Stimulated activated CD8-positive, alpha-beta memory T cell treated with anti-CD3 and anti-CD28 coated beads, Interleukin-12 subunit alpha, Interleukin-12 subunit beta, amount 100 ng/mL, for 24 hours (primary cell): ENCODE data around the gene TTLL4.

Source experiments
- DNase-seq: peaks from one replicate; pipeline ENCODE4 v3.0.0-alpha.2; 2020; ENCODE audit errors: extremely low read depth

The TTLL4 gene

DNA sequence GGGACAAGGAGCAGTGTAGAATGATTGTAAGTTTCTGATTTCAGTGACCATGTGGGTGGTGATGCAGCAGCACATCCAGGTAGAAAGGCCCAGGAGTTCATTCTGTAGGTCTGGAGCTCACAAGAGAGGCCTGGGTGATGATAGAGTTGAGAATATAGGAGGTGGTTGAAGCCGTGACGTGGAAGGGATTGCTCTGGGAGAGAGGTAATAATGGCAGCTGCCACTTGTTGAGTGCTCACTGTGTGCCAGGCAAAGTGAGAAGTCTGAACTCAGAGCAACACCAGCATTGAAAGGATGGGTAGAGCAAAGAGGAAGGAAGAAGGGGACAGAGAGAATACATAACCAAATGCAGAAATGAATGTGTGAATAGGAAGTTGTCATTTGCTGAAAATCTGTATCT lies 3.3 kb downstream of the TTLL4 start:
- no peak for DNase-seq

GRCh38 chr2:218716070-218716469 lies 5.4 kb downstream of the TTLL4 start:
- DNase-seq = no peak

GRCh38 chr2:218717262-218717661 lies 6.6 kb downstream of the TTLL4 start:
- DNase-seq = no peak

DNA sequence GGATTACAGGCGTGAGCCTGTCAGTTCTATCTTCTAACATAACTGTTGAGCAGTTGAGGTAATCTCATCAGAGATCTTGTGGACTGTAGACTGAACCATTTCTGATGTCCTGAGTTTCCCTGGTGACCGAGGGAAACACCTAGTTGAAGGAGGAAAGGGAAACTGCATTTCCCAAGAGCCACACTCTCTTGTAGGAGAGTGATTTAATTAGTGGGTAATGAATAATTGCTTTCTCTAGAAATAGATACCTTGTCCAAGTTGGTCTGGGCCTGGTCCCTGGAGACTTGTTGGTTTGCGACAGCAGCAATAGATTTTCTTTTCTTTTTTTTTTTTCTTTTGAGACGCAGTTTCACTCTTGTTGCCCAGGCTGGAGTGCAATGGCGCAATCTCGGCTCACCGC lies 7.4 kb downstream of the TTLL4 start:
- no peak for DNase-seq

DNA sequence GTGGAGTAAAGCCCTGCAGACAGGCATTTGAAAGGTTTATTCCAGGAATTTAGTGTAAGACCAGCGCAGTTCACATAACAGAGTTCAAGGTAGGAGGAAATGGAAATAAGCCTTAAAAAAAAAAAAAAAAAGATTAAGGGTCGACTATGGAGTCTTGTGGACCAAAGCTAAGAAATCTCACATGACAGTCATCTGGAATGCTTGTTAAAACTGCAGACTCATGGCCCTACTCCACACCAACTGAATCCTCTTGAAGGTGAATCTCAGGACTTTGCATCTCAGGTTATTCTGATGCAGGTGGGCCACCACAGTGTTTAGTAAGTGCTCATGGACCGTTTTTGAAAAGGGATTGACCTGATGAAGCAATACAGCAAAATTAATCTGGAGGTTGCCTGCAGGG lies 8.8 kb downstream of the TTLL4 start:
- DNase-seq = no peak

DNA sequence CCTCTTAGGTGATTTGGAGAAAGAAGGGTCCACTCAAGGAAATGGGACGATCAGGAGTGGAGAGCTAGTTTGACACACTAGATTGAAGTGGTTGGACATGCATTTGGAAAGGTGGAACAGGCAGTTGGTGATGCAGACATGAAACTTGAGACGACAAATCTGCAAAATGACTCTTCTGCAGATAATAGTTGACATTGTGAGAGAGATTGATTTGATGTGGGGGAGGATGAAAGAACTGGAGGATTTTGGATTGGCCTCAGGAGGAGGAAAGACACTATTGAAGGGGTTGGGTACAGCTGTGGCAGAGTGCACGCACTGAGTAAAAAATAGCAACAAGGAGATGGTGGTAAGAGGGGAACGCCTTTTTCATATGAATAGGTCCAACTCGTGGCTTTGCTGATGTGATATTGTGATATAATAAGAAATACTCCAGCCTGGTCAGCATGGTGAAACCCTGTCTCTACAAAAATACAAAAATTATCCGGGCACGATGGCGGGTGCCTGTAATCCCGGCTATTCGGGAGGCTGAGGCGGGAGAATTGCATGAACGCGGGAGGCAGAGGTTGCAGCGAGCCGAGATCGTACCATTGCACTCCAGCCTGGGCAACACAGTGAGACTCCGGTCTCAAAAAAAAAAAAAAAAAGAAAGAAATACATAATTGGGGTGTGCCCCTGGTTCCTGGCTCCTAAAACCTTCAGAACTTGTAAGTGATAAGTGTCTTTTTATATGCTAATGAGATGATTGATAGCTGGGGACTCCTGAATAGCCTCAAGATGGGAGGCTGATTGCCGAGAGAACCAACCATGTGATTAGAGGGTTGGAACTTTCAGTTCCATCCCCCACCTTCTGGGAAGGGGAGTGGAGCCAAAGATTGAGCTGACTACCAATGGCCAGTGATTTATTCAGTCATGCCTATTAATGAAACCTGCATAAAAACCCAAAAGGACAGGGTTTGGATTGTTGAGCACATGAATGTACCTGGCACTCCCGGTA lies 9.7 kb downstream of the TTLL4 start:
- no peak for DNase-seq

DNA sequence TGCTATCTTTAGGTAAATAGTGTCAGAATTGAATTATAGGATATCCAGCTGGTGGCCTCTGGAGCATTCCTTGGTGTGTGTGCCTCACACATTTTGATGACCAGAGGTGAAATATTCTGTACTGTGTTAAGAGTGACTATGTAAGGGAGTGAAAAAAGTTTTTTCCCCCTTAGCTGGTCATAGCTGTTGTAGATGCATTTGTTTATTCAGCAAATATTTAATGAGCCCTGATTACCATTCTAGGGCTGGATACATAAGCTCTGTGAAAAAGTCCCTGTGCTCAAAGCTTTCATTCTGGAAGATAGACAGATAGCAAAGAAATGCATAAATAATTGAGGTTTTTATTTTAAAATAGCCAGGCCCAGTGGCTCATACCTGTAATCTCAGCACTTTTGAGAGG lies 10.9 kb downstream of the TTLL4 start:
- no peak for DNase-seq

- no peak for DNase-seq
These were observed 11.3 kb downstream of the TTLL4 start for GRCh38 chr2:218721934-218722333.

DNA sequence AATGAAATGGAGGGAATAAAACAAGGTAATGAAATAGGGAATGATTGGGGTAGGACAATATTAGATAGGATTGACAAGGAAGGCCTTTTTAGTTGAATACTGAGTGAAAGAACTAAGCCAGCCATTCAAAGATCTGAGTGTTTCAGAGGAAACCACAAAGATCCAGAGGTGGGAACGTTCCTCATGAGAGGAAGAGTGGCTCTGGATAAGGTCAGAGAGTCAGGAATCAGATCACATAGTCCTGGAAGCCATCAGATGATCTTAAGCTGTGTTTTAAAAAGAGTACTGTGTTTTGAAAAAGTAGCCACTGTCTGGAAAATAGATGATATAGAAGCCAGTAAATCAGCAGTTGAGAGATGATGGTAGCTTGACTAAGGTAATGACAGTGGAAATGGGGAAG lies 11.8 kb downstream of the TTLL4 start:
- DNase-seq = no peak

DNA sequence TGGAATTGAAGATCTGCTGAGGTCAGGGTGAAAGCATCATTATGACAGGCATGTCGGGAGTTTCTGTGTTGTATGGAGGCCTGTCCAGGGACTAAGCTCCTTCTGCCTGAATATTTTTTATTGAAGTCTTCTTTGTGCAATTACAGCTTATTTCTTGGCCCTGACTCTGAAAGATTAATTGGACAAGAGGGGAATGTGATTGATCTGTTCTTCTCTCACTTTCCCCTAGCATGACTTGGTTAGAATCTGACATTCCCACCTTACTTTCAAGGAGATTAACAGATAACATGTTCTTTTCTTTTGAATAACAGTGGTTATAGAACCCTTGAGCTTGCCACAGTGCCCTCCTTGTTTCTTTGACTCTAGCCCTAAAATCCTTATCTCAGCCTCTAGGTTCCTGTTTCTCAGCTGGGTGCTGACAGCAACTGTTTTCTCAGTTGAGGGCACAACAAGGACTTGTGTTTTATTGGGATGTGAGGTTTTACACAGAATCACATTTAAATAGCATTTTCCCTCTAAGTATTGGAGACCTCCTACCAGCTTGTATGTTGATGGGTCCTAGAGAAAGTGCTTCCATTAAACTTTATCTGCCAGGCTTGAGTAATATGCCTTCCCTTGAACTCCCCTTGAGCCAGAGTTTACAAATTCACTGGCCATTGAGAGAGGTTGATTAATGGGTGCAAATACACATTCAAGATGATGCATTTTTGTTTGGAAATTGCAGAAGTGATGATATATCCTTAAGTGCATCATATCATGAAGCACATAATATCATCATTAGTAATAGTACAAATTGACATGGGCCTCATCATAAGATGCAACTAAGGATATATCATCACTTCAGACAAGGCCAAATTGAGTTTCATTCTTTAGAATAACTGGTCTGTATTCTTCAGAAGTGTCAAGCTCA lies 12.5 kb downstream of the TTLL4 start:
- no peak for DNase-seq

GRCh38 chr2:218726004-218726574 lies 15.5 kb downstream of the TTLL4 start:
- no peak for DNase-seq

DNA sequence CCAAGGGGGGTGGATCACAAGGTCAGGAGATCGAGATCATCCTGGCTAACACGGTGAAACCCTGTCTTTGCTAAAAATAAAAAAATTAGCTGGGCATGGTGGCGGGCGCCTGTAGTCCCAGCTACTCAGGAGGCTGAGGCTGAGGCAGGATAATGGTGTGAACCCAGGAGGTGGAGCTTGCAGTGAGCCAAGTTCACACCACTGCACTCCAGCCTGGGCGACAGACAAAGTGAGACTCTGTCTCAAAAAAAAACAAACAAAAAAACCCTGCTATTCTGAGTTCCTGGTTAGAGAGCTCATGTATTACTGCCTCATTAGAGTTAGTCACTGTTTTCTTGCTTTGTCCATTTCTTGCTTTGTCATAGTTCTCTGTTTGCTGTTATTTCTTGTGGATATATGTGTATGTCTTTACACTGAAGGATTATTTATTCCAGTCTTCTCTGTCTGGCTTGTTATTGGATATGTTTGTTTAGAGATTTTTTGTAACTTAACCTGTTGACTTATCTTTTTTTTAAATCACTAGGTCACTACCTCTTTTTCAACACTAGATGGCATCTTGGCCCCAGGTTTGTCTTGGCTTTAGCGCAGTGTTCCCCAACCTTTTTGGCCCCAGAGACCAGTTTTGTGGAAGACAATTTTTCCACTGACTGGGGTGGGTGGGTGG lies 17.0 kb downstream of the TTLL4 start:
- no peak for DNase-seq

DNA sequence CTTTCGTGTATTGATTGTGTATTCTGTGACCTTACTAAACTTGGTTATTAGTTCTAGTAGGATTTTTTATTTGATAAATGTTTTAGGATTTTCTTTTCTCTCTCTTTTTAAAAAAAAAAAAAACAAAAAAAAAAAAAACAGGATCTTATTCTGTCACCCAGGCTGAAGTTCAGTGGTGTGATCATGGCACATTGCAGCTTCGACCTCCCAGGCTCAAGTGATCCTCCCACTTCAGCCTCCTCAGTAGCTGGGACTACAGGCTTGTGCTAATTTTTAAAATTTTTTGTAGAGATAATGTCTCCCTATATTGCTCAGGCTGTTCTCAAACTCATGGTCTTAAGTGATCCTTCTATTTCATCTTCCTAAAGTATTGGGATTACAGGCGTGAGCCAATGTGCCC lies 19.0 kb downstream of the TTLL4 start:
- DNase-seq = no peak

DNA sequence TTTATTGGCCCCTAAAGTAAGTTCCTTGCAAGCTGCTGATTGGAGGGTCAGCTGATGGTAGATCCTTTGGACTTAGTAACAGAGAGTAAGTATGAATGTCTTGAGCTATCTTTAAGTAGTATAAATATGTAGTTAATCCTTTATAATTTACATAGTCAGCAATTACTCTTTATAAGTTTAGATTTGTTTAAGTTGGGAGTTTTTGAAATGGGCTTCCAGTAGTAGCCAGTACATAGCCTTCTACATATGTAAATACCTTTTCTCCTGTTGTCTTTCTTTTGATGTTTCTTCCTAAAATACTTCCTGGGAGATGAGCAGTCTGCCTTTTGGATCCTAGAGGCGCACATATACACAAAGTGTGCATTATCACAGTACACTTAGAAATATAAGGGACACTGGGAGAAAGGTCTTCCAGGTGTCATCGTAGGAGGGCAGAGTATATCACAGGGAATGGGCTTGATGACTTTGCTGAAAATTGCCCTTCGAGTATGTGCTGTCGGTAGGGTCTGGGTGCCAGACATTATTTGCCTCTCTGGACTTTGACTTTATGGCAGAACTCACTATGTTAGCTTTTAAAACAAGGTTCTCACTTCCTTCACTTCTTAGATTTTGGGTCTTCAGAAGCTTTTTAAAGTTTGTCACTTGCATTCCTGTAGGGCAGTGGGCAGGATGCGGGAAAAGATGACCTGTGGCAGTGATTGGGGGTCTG lies 21.6 kb downstream of the TTLL4 start:
- no peak for DNase-seq

DNA sequence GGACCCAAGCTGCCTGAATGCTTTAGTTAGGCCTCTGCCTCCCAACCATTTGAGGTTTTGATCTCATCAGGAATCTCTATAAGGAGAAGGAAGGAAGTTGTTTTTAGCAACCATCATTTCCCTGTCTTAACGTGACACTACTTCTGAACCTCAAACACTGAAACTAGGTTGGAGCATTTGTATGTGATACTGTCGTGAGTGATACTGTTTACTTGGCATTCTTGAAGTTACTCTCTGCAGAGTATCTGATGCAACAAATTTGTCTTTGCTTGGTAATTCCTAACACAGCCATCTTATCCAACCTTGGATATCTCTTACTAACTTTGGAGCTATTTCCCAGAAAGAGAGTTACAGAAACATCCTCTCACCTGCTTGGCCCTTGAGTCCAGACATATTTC lies 22.1 kb downstream of the TTLL4 start:
- DNase-seq = no peak

DNA sequence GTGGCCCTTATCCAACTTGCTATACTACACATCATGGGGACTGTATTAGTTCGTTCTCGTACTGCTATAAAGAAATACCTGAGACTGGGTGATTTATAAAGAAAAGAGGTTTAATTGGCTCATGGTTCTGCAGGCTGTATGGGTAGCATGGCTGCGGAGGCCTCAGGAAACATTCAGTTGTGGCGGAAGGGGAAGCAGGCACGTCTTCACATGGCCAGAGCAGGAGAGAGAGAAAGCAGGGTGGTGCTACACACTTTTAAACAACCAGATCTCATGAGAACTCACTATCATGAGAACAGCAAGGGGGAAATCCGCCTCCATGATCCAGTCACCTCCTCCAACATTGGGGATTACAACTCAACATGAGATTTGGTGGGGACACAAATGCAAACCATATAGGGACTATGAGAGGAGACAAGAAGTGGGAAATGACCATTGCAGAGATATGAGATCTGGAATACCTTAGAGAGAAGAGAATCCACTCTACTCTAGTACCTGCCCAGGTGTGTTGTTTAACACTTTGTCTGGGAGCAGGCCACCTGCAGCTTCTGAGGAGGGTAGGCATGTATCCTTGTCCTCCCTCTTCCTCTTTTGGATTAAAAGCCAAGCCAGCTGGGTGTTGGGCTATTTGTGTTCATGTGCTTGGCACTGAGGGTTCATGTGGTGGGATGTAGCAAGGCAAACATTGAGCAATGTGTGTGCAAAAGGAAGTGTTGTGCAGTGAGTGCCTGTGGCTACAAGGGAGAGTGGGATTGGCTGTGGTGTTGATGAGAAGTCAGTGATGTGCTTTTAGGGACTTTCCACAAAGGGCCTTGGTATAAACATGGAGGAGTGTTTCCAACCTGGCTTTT lies 22.8 kb downstream of the TTLL4 start:
- no peak for DNase-seq

DNA sequence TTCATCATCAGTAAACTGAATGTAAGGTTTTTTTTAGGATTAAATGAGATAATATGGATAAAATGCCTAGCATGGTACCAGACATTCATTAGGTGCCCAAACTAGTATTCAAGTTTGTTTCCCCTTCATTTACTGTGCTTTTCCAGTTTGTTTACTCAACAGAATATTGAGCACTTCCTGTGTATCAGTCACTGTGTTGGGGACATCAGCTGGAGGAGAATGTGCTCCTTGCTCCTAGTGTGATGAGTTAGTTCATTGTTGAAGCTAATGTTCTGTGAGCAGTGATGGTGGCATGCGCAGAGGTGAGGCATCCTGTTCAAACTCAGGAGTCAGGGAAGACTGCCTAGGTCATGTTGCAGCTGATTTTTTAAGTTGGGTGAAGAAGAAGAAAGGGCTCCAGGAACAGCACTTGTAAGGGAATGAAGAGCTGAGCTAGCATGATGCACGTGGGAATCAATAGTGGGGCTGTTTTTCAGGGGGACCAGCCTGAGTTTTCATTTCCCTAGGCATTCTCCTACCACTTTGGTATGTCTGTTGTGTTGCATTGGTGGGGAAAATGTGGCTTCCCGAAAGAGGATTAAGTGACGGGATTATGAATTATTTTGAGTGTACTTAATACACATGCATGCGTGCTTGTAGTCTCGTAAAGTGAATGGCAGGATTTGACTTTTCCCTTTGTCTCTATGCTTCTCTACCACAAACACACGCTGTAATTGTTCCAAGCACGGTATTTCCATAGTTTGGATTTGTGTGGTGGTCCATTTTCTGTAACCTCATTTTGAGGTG lies 23.7 kb downstream of the TTLL4 start:
- no peak for DNase-seq

- no peak for DNase-seq
These were observed 25.9 kb downstream of the TTLL4 start for GRCh38 chr2:218736531-218736930.

DNA sequence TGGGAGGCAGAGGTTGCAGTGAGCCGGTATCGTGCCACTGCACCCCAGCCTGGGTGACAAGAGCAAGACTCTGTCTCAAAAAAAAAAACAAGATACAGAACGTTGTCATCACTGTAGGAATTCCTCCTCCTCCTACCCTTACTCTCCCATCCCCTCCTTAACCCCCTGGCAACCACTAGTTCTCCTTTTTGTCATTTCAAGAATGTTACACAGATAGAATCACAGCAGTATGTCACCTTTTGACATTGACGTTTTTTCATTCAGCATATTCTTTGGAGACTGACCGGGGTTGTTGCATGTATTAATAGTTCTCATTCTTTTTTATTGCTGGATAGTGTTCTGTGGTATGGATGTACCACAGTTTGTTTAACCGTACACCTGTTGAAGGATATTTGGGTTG lies 32.4 kb downstream of the TTLL4 start:
- DNase-seq = no peak
